ENCODE results near the gene EPHA6.
A peak's percentile ranks its signal among the peaks of the same experiment; 100 is the strongest.

EPHA6 gene

DNA sequence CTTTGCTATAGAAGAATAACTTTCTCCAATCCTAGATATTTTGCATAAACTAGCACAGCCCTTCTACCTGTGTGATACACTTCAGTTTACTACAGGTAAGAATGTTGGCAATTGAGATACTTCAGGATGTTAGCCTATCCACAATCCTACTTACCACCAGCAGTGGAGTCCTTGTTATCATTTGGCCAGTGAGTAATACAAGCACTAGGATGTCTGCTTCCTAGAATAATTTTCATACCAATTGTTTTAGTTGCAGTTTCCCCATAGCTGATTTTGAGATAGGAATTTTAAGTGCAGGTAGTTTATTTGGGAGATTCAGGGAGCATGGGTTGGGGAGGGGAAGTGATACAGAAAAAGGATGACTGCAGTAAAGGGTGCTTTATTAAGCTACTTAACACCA, 147.2 kb downstream of the EPHA6 start:
- no peak overlapping the region for H3K4ac ChIP-seq (ENCODE audit: low read depth in 1 of 2, low read length in 2 of 2)

DNA sequence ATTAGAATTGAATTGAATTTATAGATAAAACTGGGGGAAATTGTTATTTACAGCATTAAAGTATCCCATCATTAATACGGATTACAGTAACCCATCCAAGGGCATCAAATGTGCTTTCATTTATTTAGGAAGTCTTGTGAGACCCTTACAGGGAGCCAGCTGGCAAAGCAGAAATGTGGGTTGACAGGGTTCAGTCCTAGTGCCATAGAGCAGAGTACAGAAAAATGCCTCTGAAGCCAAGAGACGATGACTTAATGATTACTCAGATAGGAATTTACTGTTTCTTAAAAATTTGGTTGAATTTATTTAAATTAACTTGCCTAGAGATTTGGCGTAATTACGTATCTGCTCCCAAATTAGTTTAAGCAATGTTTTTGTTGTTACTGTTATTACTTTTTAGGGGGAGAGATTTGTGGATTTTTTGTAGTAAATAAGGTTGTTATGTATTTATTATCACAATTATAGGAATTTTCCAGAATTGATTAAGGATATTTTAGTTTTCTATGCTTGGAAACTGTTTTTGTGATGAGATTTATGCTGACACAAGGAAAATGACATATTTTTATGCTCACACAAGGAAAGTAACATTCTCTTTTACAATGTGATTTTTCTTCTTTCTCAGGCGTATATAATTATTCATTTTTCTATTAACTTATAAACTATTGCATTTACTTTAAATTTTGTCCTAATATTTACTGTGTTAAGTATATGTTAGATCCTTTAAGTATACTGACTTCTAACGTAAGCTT, 152.0 kb downstream of the EPHA6 start:
- no peak overlapping the region for H2BK15ac ChIP-seq (ENCODE audit: low read depth, poor library complexity, severe bottlenecking)
- no peaks in the 10 kb centered on the region for H3K27me3 ChIP-seq (ENCODE audit: control insufficient read depth in 1 of 2, insufficient read depth in 1 of 2, low read length in 2 of 2)
- H2BK12ac ChIP-seq (ENCODE audit: low read length in 2 of 2) = no peak overlapping the region
- 87% methylated on average over 4 of the region's 6 CpGs for WGBS
- no peak overlapping the region for H4K91ac ChIP-seq (ENCODE audit: low read length)
- peak overlapping the region; percentile 50 for H3K9ac ChIP-seq (ENCODE audit: low read length)
- no peak overlapping the region for H3K27ac ChIP-seq (ENCODE audit: low read length, poor library complexity, severe bottlenecking)
- H3K23ac ChIP-seq (ENCODE audit: low read length in 2 of 2) = no peak overlapping the region
- H3K4ac ChIP-seq (ENCODE audit: low read depth in 1 of 2, low read length in 2 of 2) = no peak overlapping the region
- no peaks in the 10 kb centered on the region for H3K79me1 ChIP-seq (replicated peaks; ENCODE audit: low read length, poor library complexity, severe bottlenecking)
- H3K36me3 ChIP-seq (ENCODE audit: control insufficient read depth in 1 of 2, insufficient read depth in 2 of 2, low read depth in 1 of 2, low read length in 2 of 2) = no peaks in the 10 kb centered on the region
- H3K18ac ChIP-seq (ENCODE audit: low read depth in 1 of 2, low read length in 2 of 2) = no peak overlapping the region
- no peaks in the 10 kb centered on the region for H3K9me3 ChIP-seq (ENCODE audit: control insufficient read depth, low read length)
- no peak overlapping the region for H3K4me3 ChIP-seq (ENCODE audit: insufficient read depth in 1 of 2, low read depth in 1 of 2, low read length in 2 of 2)
- DNase-seq = no peak
- no peaks in the 10 kb centered on the region for H3K4me1 ChIP-seq (ENCODE audit: control insufficient read depth, insufficient read depth, low read depth, low read length)
- no peak overlapping the region for H3K4me2 ChIP-seq (ENCODE audit: low read length, poor library complexity, severe bottlenecking)
- H3K14ac ChIP-seq (ENCODE audit: low read length in 2 of 2) = no peak overlapping the region
- no peak overlapping the region for H2BK120ac ChIP-seq (ENCODE audit: low read depth, low read length)
- no peak overlapping the region for H2AFZ ChIP-seq (ENCODE audit: low read depth, low read length)
- no peak overlapping the region for H2AK5ac ChIP-seq (ENCODE audit: low read length, severe bottlenecking)
- H2BK5ac ChIP-seq (ENCODE audit: low read depth, low read length, poor library complexity, severe bottlenecking) = no peak overlapping the region
- H4K8ac ChIP-seq (ENCODE audit: low read length) = no peak overlapping the region

More for the DNA sequence above, 147.2 kb downstream of the EPHA6 start:
- Histone ChIP-seq H2AK5ac (ENCODE audit: low read length, severe bottlenecking) (no peak overlapping the region), H3K4me3 (ENCODE audit: insufficient read depth in 1 of 2, low read depth in 1 of 2, low read length in 2 of 2) (no peak overlapping the region), H3K9ac (ENCODE audit: low read length) (no peak overlapping the region), H3K18ac (ENCODE audit: low read depth in 1 of 2, low read length in 2 of 2) (no peak overlapping the region), H3K9me3 (ENCODE audit: control insufficient read depth, low read length) (no peaks in the 10 kb centered on the region), H4K8ac (ENCODE audit: low read length) (no peak overlapping the region), H3K27me3 (ENCODE audit: control insufficient read depth in 1 of 2, insufficient read depth in 1 of 2, low read length in 2 of 2) (no peaks in the 10 kb centered on the region), H2BK15ac (ENCODE audit: low read depth, poor library complexity, severe bottlenecking) (no peak overlapping the region), H3K4me2 (ENCODE audit: low read length, poor library complexity, severe bottlenecking) (no peak overlapping the region), H3K14ac (ENCODE audit: low read length in 2 of 2) (no peak overlapping the region), H2BK5ac (ENCODE audit: low read depth, low read length, poor library complexity, severe bottlenecking) (no peak overlapping the region), H3K36me3 (ENCODE audit: control insufficient read depth in 1 of 2, insufficient read depth in 2 of 2, low read depth in 1 of 2, low read length in 2 of 2) (no peaks in the 10 kb centered on the region), H3K23ac (ENCODE audit: low read length in 2 of 2) (no peak overlapping the region), H3K79me1 (replicated peaks; ENCODE audit: low read length, poor library complexity, severe bottlenecking) (no peaks in the 10 kb centered on the region), H4K91ac (ENCODE audit: low read length) (no peak overlapping the region), H3K27ac (ENCODE audit: low read length, poor library complexity, severe bottlenecking) (no peak overlapping the region), H2BK12ac (ENCODE audit: low read length in 2 of 2) (no peak overlapping the region), H2BK120ac (ENCODE audit: low read depth, low read length) (no peak overlapping the region), H2AFZ (ENCODE audit: low read depth, low read length) (no peak overlapping the region), H3K4me1 (ENCODE audit: control insufficient read depth, insufficient read depth, low read depth, low read length) (no peaks in the 10 kb centered on the region)
- DNase-seq = no peak

DNA sequence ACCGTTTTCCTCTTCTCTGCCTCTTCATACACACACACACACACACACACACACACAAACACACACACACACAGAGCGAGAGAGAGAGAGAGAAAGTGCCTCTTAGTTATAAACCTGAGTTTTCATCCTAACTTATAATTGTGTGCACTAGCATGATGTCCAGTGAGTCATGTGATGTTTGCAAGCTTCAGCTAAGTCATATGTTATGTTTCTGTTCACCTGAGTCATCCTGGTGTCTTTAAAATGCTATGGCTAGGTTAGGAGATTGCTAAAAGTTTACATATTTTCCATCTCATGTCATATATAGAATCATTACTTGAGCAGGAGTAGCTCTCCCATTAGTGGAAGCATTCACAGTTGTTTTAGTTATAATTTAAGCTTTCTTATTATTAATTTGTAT, 155.8 kb downstream of the EPHA6 start:
- H3K18ac ChIP-seq (ENCODE audit: low read depth in 1 of 2, low read length in 2 of 2) = no peak overlapping the region
- H3K4me3 ChIP-seq (ENCODE audit: insufficient read depth in 1 of 2, low read depth in 1 of 2, low read length in 2 of 2) = no peak overlapping the region
- no peak overlapping the region for H3K14ac ChIP-seq (ENCODE audit: low read length in 2 of 2)
- DNase-seq = no peak
- no peak overlapping the region for H4K8ac ChIP-seq (ENCODE audit: low read length)
- H3K4me2 ChIP-seq (ENCODE audit: low read length, poor library complexity, severe bottlenecking) = no peak overlapping the region
- no peak overlapping the region for H3K23ac ChIP-seq (ENCODE audit: low read length in 2 of 2)
- no peak overlapping the region for H3K9ac ChIP-seq (ENCODE audit: low read length)
- no peak overlapping the region for H2BK15ac ChIP-seq (ENCODE audit: low read depth, poor library complexity, severe bottlenecking)
- no peaks in the 10 kb centered on the region for H3K4me1 ChIP-seq (ENCODE audit: control insufficient read depth, insufficient read depth, low read depth, low read length)
- H4K91ac ChIP-seq (ENCODE audit: low read length) = no peak overlapping the region
- whole genome bisulfite sequencing = 56% methylated on average over 1 of the region's 2 CpGs
- H2AK5ac ChIP-seq (ENCODE audit: low read length, severe bottlenecking) = no peak overlapping the region
- H2BK12ac ChIP-seq (ENCODE audit: low read length in 2 of 2) = no peak overlapping the region
- H3K27ac ChIP-seq (ENCODE audit: low read length, poor library complexity, severe bottlenecking) = no peak overlapping the region
- H3K4ac ChIP-seq (ENCODE audit: low read depth in 1 of 2, low read length in 2 of 2) = no peak overlapping the region
- H3K79me1 ChIP-seq (replicated peaks; ENCODE audit: low read length, poor library complexity, severe bottlenecking) = no peaks in the 10 kb centered on the region
- no peaks in the 10 kb centered on the region for H3K36me3 ChIP-seq (ENCODE audit: control insufficient read depth in 1 of 2, insufficient read depth in 2 of 2, low read depth in 1 of 2, low read length in 2 of 2)
- no peaks in the 10 kb centered on the region for H3K9me3 ChIP-seq (ENCODE audit: control insufficient read depth, low read length)
- no peak overlapping the region for H2AFZ ChIP-seq (ENCODE audit: low read depth, low read length)
- H2BK120ac ChIP-seq (ENCODE audit: low read depth, low read length) = no peak overlapping the region
- H3K27me3 ChIP-seq (ENCODE audit: control insufficient read depth in 1 of 2, insufficient read depth in 1 of 2, low read length in 2 of 2) = no peaks in the 10 kb centered on the region
- no peak overlapping the region for H2BK5ac ChIP-seq (ENCODE audit: low read depth, low read length, poor library complexity, severe bottlenecking)

DNA sequence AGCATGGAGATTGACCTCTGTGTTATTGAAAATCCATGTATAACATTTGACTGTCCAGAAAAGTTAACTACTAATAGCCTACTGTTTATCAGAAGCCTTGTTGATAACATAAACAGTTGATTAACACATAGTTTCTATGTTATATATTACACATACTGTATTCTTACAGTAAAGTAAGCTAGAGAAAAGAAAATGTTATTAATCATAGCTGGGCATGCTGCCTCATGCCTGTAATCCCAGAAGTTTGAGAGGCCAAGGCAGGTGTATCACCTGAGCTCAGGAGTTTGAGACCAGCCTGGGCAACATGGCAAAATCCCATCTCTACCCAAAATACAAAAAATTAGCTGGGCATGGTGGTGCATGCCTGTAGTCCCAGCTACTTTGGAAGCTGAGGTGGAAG, 163.3 kb downstream of the EPHA6 start:
- H3K9me3 ChIP-seq (ENCODE audit: control insufficient read depth, low read length) = no peaks in the 10 kb centered on the region
- H3K18ac ChIP-seq (ENCODE audit: low read depth in 1 of 2, low read length in 2 of 2) = no peak overlapping the region
- H3K79me1 ChIP-seq (replicated peaks; ENCODE audit: low read length, poor library complexity, severe bottlenecking) = no peaks in the 10 kb centered on the region
- no peak overlapping the region for H3K14ac ChIP-seq (ENCODE audit: low read length in 2 of 2)
- no peaks in the 10 kb centered on the region for H3K36me3 ChIP-seq (ENCODE audit: control insufficient read depth in 1 of 2, insufficient read depth in 2 of 2, low read depth in 1 of 2, low read length in 2 of 2)
- H3K27ac ChIP-seq (ENCODE audit: low read length, poor library complexity, severe bottlenecking) = no peak overlapping the region
- H4K8ac ChIP-seq (ENCODE audit: low read length) = no peak overlapping the region
- H3K4me3 ChIP-seq (ENCODE audit: insufficient read depth in 1 of 2, low read depth in 1 of 2, low read length in 2 of 2) = no peak overlapping the region
- H3K23ac ChIP-seq (ENCODE audit: low read length in 2 of 2) = no peak overlapping the region
- H3K4me2 ChIP-seq (ENCODE audit: low read length, poor library complexity, severe bottlenecking) = no peak overlapping the region
- DNase-seq = no peak
- no peak overlapping the region for H2BK120ac ChIP-seq (ENCODE audit: low read depth, low read length)
- no peaks in the 10 kb centered on the region for H3K27me3 ChIP-seq (ENCODE audit: control insufficient read depth in 1 of 2, insufficient read depth in 1 of 2, low read length in 2 of 2)
- H3K4ac ChIP-seq (ENCODE audit: low read depth in 1 of 2, low read length in 2 of 2) = no peak overlapping the region
- H3K4me1 ChIP-seq (ENCODE audit: control insufficient read depth, insufficient read depth, low read depth, low read length) = no peaks in the 10 kb centered on the region
- H2BK12ac ChIP-seq (ENCODE audit: low read length in 2 of 2) = no peak overlapping the region
- H3K9ac ChIP-seq (ENCODE audit: low read length) = no peak overlapping the region
- no peak overlapping the region for H2BK15ac ChIP-seq (ENCODE audit: low read depth, poor library complexity, severe bottlenecking)
- H2BK5ac ChIP-seq (ENCODE audit: low read depth, low read length, poor library complexity, severe bottlenecking) = no peak overlapping the region
- H2AK5ac ChIP-seq (ENCODE audit: low read length, severe bottlenecking) = no peak overlapping the region
- H2AFZ ChIP-seq (ENCODE audit: low read depth, low read length) = no peak overlapping the region
- no peak overlapping the region for H4K91ac ChIP-seq (ENCODE audit: low read length)
